ENCODE measurements around the gene ATG9B. TPM values are rescaled to one million over a fixed set of nuclear protein-coding genes. Genes with fewer than 3 reads are reported as not detected.

ATG9B gene
- total and polyA plus RNA-seq, 9 of the 15 experiments (the other 6 are each of a cell fraction or from before 2014, with no cell fraction given) = 0.29 to 8.0 (median 2.1) TPM

GRCh38 chr7:150976529-150977381 lies 47.5 kb downstream of the ATG9B start:
- Histone ChIP-seq H3K9me1 (ENCODE audit: control insufficient read depth, insufficient read depth, low read length) (no peaks in the 10 kb centered on the region), H2AFZ (ENCODE audit: low read depth, low read length) (peak overlapping the region; percentile 69), H3K27me3 (ENCODE audit: control insufficient read depth in 2 of 2, insufficient read depth in 2 of 2, low read length in 2 of 2) (peaks cover 19 to 21% of the 10 kb centered on the region in 2 experiments), H3K4me2 (ENCODE audit: insufficient read depth, low read length) (peak overlapping the region; percentile 94), H3K4me1 (replicated peaks in 1 of 2; ENCODE audit: control insufficient read depth in 2 of 2, insufficient read depth in 2 of 2, low read length in 2 of 2) (peaks cover 39 to 77% of the 10 kb centered on the region in 2 experiments), H4K20me1 (replicated peaks; ENCODE audit: control insufficient read depth, insufficient read depth, low read length) (peaks cover 9% of the 10 kb centered on the region; the same call in 1 of the 2 replicates), H3K9me3 (replicated peaks; ENCODE audit: control insufficient read depth, insufficient read depth, low read depth, low read length) (no peaks in the 10 kb centered on the region), H3K36me3 (ENCODE audit: control insufficient read depth, insufficient read depth, low read length) (peaks cover 20% of the 10 kb centered on the region; the same call in 2 of the 3 replicates), H3K4me3 (peak overlapping the region; percentile 45), H3K79me2 (ENCODE audit: control insufficient read depth, insufficient read depth, low read length) (peaks cover 28% of the 10 kb centered on the region), H3K9ac (ENCODE audit: insufficient read depth in 1 of 2, low read depth in 2 of 2, low read length in 2 of 2) (peak overlapping the region; percentile 57 to 90), H3K27ac (ENCODE audit: extremely low read depth, low read depth, low read length) (peak overlapping the region; percentile 60)
- TSS peak; percentile 75 for BruUV-seq (replicated peaks)
- in situ Hi-C loops (cut with MboI) (no loop called here), intact Hi-C loops (cut with micrococcal nuclease) (loop anchor here (2.0 kb wide), 1 partner anchor 14 kb away; no protein-coding TSS in a partner anchor)
- DNase-seq (ENCODE audit: extremely low read depth in 1 of 4, low spot score in 3 of 4) (peak; percentile 82 to 89 (median 84)), FAIRE-seq (peak; percentile 86), ATAC-seq (peak; percentile 60)
- WGBS (ENCODE audit: insufficient coverage, low coverage, missing lambda C conversion rate) = 9% methylated on average over 13 of the region's 13 CpGs
- ChIA-PET POLR2A (interaction anchor here (0.8 to 1.4 kb wide), 6 partner anchors 9 to 79 kb away, joined by 3 to 6 read pairs (median 4); no protein-coding TSS in a partner anchor), CTCF (ENCODE audit: low intra/inter-chr PET ratio) (interaction anchor here (0.7 kb wide), 1 partner anchor 129 kb away, joined by 3 read pairs; no protein-coding TSS in a partner anchor)
- 0 out of 2 replicates have a peak, but pooled peaks have one; percentile 41 for TF ChIP-seq CBFB (CRISPR knock-in tag; IDR thresholded peaks at IDR 0.05)
- TF ChIP-seq ZNF699 (CRISPR knock-in tag; IDR thresholded peaks at IDR 0.05; ENCODE audit: insufficient replicate concordance) = no peak
- no peak for TF ChIP-seq CTCF (IDR thresholded peaks at IDR 0.05 in 2 of 3, conservative IDR thresholded peaks at IDR 0.05 in 1 of 3; ENCODE audit: insufficient read depth in 2 of 3, low read depth in 1 of 3, low read length in 3 of 3)
- no peak for TF ChIP-seq ELK1 (CRISPR knock-in tag; IDR thresholded peaks at IDR 0.05)
- 0 out of 2 replicates have a peak, but pooled peaks have one; percentile 40 for TF ChIP-seq USF2 (CRISPR knock-in tag; IDR thresholded peaks at IDR 0.05)
- no peak for TF ChIP-seq RBM14 (IDR thresholded peaks at IDR 0.05; ENCODE audit: borderline replicate concordance, insufficient read depth, low read depth, low read length)
- TF ChIP-seq FOXJ3 (CRISPR knock-in tag; IDR thresholded peaks at IDR 0.05) = no peak
- TF ChIP-seq ZBTB7A (IDR thresholded peaks at IDR 0.05; ENCODE audit: borderline replicate concordance, control insufficient read depth, low read depth, low read length) = 0 out of 2 replicates have a peak, but pooled peaks have one; percentile 12
- no peak for TF ChIP-seq CREBBP (IDR thresholded peaks at IDR 0.05; ENCODE audit: low read depth, low read length)
- no peak for TF ChIP-seq THRA (IDR thresholded peaks at IDR 0.05)
- TF ChIP-seq ARNT (IDR thresholded peaks at IDR 0.05) = no peak
- TF ChIP-seq POLR2A (conservative IDR thresholded peaks at IDR 0.05) = no peak
- no peak for TF ChIP-seq RB1 (IDR thresholded peaks at IDR 0.05; ENCODE audit: low read depth)
- TF ChIP-seq ZNF41 (CRISPR knock-in tag; conservative IDR thresholded peaks at IDR 0.05) = no peak
